ENCODE data around the gene WNK4. TPM values are rescaled to one million over a fixed set of nuclear protein-coding genes. Genes with fewer than 3 reads are reported as not detected.

Gene WNK4
- total RNA-seq, 1 donor from 2014 or later, result not detected

DNA sequence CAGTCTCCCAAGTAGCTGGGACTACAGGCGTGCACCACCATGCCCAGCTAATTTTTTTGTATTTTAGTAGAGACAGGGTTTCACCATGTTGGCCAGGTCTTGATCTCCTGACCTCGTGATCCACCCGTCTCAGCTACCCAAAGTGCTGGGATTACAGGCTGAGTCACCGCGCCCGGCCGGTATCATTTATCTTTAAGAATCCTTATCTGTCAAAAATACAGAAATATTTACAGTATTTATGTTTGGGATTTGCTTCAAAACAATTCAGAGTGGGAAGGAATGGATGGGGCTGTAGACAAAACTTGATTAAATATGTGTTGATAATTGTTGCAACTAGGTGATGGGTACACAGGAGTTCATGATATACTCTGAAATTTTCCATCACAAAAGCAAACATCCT lies 40.8 kb downstream of the WNK4 start:
- intact Hi-C loops (cut with DNase I), result loop anchor here (10.0 kb wide), 2 partner anchors 46 to 246 kb away; partner anchors contain the start of genes PSMC3IP and VPS25
- DNase-seq (ENCODE audit: missing footprints) (no peak), ATAC-seq (no peak)

DNA sequence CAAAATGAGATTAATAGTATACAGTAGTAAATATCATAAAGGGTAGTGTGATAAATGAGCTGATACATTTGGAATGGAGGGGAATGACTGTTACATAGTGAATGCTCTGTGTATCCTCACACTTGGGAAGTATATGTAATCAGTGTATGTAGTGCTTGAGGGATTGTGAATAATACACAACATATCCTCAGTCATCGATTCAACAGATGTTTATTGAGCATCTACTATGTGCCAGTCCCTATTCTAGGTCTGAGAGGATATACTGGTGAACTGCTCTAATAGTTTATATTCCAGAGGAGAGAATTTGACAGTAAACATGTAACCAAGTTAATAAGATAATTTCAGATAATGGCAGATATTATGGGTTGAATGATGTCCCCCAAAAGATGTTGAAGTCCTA lies 47.1 kb downstream of the WNK4 start:
- intact Hi-C loops (cut with DNase I), result loop anchor here (10.0 kb wide), 2 partner anchors 53 to 253 kb away; partner anchors contain the start of genes PSMC3IP and VPS25
- DNase-seq (ENCODE audit: missing footprints) (no peak), ATAC-seq (no peak)

DNA sequence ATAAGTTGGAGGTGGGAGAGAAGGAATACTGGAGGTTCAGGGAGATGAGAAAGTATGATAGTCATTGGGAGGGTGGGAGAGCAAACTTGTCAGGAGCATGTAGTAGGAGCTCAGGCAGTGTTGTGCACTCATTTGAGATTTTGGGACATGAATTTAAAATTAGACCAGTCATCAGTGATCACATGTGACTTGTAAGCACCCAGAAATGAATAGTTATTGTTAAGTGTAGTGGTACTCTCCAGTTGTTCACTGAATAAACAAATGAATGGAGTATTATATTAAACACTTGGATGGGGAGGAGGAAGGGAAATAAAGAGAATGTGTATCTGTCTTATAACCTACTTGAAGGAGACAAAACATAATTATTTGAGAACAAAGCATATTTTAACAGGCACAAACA lies 50.6 kb downstream of the WNK4 start:
- intact Hi-C loops (cut with DNase I), result no loop called here
- DNase-seq (ENCODE audit: missing footprints) (no peak), ATAC-seq (no peak)

DNA sequence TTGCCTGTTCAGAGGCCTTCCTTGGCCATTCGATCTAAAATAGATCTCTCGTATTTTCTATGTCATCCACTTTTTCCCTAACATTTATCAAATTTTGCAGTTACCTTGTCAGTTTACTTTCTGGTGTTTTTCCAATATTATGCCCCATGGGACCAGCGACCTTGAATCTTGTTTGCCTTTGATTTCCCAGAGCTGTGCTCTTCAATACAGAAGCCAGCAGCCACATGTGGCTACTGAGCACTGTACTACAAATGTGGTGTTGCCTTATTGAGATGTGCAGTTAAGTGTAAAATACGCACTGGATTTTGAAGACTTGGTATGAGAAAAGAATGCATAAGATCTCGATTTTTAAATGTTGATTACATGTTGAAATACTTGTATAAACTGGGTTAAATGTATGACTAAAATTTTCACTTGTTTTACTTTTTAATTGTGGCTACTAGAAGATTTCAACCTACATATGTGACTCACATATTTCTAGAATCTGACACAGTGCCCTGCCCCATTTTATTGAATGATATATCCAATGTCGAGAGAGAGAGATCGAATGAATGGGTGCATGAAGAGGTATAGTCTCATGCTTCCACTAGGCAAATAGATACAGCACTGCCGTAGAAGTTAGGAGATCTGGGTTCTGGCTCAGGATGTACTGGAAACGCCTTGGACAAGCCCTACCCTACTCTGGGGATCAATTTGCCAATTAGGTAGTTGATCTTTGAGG lies 52.0 kb downstream of the WNK4 start:
- DNase-seq (ENCODE audit: missing footprints), result no peak
- ATAC-seq, result peak; percentile 2
- intact Hi-C loops (cut with DNase I), result no loop called here

DNA sequence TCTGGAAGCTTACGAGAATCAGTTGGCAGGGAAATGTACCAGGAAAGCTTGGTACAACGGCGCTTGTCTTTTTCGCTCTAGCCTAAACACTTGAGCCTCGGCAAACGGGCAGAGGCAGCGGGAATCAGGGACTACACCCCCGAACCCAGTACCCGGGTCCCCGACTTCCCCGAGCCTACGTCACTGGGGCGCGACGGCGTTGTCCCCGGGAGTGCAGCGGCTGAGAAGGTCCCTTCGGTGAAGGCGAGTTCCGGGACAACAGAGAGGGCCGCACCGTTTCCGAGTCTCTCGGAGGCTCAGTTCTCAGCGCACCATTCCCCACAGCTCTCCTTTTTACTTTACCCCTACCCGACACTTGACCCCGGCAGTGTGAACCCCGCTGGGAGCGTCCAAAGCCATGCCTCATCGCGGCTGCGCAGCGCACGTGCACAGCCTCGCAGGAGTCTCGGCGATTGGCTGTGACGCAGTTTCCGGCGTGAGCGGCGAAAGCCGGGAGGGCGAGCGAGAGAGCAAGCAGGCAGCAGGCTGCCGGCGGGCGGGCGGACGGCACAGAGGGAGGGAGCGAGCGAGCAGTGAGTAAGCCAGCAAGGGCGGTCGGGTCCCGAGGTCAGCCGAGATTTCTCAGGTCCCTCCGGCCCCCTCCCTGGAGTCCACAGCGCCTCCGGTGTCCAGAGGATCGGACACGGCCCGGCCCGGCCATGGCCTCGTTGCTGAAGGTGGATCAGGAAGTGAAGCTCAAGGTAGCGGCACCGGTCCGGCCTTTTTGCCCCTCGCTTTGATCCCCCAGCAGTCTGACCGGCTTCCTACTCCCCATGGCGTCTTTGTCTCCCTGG lies 52.7 kb downstream of the WNK4 start, which contains the start of gene PSME3:
Gene PSME3 (plus strand): TSS at position 464 of the 833 bp plus-strand sequence. CDS start 235 bp downstream, at position 699.
- DNase-seq (ENCODE audit: missing footprints), result peak; percentile 98
- intact Hi-C loops (cut with DNase I), result no loop called here

DNA sequence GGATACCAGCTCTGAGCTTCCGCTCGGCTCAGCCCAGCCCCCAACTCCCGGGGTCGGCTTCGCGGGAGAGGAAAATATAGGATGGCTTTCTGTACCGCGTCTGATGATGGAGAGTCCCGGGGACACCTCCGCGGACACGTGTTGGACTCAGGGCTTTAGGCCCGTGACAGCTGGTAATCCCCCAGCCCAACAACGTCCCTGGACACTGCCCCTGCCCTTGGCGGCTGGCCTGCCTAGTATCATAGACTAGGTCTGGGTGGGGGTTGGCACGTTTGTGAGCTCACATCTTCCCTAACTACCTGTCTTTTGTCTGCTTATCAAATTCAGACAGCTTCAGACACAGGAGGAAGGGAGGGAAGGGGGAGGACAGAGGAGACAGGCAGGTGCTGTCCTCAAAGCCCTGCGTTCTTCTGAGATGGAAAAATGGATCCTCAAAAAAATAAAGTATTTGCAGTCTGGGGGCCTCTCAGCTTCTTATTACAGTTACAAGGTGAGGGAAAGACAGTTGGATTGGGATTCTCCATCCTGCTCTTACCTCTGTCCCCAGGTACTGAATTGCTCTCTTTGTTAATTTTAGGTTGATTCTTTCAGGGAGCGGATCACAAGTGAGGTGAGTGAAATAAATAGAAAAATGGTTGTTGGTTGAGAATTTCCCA lies 53.5 kb downstream of the WNK4 start:
- intact Hi-C loops (cut with DNase I), result no loop called here
- DNase-seq (ENCODE audit: missing footprints), result no peak
- peak; percentile 15 for ATAC-seq

More for the DNA sequence above, 52.7 kb downstream of the WNK4 start, which contains the start of gene PSME3:
- ATAC-seq, result peak; percentile 93

DNA sequence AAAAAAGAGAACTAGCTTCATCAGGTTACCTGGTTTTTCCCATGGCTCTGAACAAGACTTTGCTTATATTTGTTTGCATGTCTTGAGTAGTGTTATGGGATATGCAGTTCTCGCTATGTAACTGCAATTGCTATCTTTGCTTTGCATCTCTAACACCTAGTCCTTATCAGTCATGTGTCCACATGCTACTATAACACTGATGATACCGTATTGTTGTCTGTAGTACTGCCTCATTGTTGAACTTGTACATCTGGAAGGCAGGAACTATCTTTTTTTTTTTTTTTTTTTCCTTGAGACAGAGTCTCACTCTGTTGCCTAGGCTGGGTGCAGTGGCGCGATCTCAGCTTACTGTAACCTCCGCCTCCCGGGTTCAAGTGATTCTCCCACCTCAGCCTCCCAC lies 55.3 kb downstream of the WNK4 start:
- intact Hi-C loops (cut with DNase I), result no loop called here
- DNase-seq (ENCODE audit: missing footprints) (no peak), ATAC-seq (no peak)

DNA sequence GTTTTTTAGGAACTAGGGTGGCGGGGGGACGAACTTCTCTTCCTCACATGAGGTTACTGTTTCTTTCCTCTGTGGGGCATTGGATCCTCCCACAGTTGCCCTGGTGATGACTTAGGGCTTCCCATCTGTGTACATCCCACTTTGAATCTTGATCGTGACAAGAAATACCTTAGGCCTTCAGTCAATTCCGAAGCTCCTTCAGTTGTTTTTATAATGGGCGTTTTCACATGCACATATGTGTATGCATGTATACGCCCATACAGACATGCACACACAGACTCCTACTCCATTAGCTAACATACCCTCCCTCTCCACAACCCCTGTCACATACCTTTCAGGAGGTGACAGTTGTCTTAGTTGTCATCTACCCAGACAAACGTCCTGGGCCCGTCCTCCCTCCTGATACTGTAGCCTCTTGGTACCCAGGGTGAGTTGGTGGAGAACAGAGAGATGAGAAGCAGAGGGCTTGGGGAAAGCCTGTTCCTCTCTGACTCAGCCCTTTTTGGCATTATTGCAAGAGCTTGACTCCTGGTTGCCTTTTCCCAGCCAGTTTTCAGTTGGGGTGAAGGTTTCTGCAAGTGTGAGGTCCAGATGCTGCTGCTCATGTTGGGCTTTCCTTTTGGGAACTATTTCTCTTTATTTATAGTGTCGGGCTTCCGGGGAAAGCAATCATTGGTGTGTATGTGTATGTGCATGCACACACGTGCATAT lies 61.7 kb downstream of the WNK4 start:
- no peak for ATAC-seq

DNA sequence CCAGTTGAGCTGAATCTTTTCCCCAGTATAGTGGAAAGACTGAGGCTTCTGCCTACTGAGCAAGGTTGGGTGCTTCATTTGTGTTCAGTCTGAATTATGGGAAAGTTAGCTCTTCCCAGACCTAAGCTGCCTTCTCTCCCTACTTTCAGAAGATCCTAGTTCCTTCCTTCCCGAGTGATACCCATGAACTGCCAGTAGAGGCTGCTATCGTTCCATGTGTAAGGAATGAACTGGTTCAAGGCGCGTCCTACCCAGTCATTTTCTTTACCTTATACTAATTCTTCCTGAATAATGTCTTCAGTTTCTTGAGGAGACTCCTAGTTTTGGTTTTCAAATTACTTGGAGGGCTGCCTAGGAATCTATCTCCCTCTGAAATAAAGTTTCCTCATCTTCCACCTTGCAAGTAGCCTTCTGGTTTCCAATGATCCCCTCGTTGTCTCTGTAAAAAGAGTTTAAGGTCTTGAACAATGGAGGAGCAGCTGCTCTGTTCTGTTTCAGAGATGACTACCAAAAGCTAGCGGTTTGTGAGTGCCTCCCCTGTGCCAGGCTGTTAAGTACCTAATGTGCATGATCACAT lies 63.0 kb downstream of the WNK4 start:
- DNase-seq (ENCODE audit: missing footprints) (no peak), ATAC-seq (peak; percentile 65)
- intact Hi-C loops (cut with DNase I), result loop anchor here (1.0 to 5.0 kb wide), 3 partner anchors 85 to 154 kb away; partner anchors contain the start of gene RPL27

More for the DNA sequence above, 61.7 kb downstream of the WNK4 start:
- intact Hi-C loops (cut with DNase I), result loop anchor here (2.0 to 5.0 kb wide), 2 partner anchors 87 to 155 kb away; partner anchors contain the start of gene RPL27
- DNase-seq (ENCODE audit: missing footprints), result no peak

DNA sequence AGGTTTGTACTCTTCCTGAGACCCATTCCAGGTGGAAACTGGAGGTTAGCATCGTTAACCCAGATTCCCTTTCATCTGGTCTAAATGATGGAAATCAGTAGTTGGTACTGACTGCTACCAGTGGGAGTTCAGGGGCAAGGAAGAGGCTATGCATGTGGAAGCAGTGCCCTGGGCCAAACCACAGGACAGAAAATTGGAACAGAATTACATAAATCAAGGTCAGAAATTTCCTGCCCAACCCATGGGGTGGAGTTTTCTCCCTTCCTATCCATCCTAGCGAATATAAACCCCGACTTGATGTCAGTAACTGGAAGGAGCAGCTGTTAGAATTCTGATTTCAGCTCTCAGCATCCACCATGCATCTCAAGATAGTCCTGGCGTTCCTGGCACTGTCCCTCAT lies 63.9 kb downstream of the WNK4 start, which contains the start of gene AOC2:
Gene AOC2 (plus strand): TSS at position 310 of the 400 bp plus-strand sequence. CDS start 47 bp downstream, at position 357.
- ATAC-seq, result no peak
- intact Hi-C loops (cut with DNase I), result loop anchor here (5.0 kb wide), 1 partner anchor 153 kb away; the partner anchor contains the start of gene RPL27
- no peak for DNase-seq (ENCODE audit: missing footprints)

DNA sequence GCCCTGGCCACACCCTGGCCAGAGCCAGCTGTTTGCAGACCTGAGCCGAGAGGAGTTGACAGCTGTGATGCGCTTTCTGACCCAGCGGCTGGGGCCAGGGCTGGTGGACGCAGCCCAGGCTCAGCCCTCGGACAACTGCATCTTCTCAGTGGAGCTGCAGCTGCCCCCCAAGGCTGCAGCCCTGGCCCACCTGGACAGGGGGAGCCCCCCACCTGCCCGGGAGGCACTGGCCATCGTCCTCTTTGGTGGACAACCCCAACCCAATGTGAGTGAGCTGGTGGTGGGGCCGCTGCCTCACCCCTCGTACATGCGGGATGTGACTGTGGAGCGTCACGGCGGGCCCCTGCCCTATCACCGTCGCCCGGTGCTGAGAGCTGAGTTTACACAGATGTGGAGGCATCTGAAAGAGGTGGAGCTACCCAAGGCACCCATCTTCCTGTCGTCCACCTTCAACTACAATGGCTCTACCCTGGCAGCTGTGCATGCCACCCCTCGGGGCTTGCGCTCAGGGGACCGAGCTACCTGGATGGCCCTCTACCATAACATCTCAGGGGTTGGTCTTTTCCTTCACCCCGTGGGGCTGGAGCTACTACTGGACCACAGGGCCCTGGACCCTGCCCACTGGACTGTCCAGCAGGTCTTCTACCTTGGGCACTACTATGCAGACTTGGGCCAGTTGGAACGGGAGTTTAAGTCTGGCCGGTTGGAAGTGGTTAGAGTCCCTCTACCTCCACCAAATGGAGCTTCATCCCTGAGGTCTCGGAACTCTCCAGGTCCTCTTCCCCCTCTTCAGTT lies 64.5 kb downstream of the WNK4 start:
- DNase-seq (ENCODE audit: missing footprints), result no peak
- intact Hi-C loops (cut with DNase I), result loop anchor here (5.0 kb wide), 1 partner anchor 152 kb away; the partner anchor contains the start of gene RPL27
- ATAC-seq, result no peak

DNA sequence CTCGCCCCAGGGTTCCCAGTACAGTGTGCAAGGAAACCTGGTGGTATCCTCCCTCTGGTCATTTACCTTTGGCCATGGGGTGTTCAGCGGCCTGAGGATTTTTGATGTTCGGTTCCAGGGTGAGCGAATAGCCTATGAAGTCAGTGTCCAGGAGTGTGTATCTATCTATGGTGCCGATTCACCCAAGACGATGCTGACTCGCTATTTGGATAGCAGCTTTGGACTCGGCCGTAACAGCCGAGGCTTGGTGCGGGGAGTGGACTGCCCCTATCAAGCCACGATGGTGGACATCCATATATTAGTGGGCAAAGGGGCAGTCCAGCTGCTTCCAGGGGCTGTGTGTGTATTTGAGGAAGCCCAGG lies 65.1 kb downstream of the WNK4 start:
- intact Hi-C loops (cut with DNase I), result no loop called here
- ATAC-seq, result no peak
- no peak for DNase-seq (ENCODE audit: missing footprints)

DNA sequence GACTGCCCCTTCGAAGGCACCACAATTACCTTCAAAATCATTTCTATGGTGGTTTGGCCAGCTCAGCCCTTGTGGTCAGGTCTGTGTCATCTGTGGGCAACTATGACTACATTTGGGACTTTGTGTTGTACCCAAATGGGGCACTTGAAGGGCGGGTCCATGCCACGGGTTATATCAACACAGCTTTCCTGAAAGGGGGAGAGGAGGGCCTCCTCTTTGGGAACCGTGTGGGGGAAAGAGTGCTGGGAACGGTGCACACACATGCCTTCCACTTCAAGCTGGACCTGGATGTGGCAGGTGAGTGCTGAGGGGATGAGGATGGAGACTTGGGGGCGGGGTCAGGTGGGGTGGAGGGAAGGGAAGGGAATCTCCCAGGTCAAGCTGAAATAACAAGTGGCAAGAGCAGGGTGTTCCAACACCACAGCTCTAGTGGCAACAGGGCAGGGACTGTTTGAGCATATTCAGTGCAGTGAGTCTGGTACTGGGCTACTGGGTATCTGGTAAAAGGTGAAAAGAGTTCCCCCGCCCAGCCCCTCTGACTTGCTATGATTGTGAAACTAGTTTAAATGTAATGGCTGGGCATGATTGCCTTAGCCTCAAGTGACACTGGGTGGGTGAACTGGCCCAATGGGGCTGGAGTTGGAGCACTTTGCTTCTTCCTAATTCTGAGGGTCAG lies 65.6 kb downstream of the WNK4 start:
- ATAC-seq (no peak), DNase-seq (ENCODE audit: missing footprints) (no peak)

More for the DNA sequence above, 65.6 kb downstream of the WNK4 start:
- intact Hi-C loops (cut with DNase I), result no loop called here
